AG04450 (cell line): ENCODE results near the gene TTC12. TPM values are rescaled to one million over a fixed set of nuclear protein-coding genes. Genes with fewer than 3 reads are reported as not detected.

ENCODE experiments used
- CTCF ChIA-PET: fragments of 300-600, 350-600 bp; formaldehyde crosslinking; extraction: SDS; loops from one replicate; lab custom pipeline; 2022; ENCODE audit warnings: antibody characterized with exemption, inconsistent platforms; lab: Charles Lee
- POLR2A ChIA-PET: fragments of 350-600 bp; formaldehyde crosslinking; extraction: SDS; loops from one replicate; lab custom pipeline; 2021; ENCODE audit warnings: antibody characterized with exemption, inconsistent platforms; lab: Yijun Ruan, JAX
- DNase-seq: peaks from one replicate; pipeline ENCODE4 v3.0.0-alpha.2; 2011; ENCODE audit warnings: low read depth, low spot score
- H3K27ac ChIP-seq: one replicate; pipeline ENCODE4 v1.5.1; 2012; ENCODE audit warnings: low read depth, low read length, control low read depth
- H3K27me3 ChIP-seq: one replicate; pipeline ENCODE4 v1.6.0; 2012; ENCODE audit warnings: low read length; ENCODE audit not compliant: control insufficient read depth, insufficient read depth
- H3K4me3 ChIP-seq: 2 replicates; pipeline ENCODE4 v1.5.1; 2011; ENCODE audit warnings: mild to moderate bottlenecking, low read depth, low read length, control low read depth
- H3K9me3 ChIP-seq: 2 replicates; pipeline ENCODE4 v1.5.1; 2012; ENCODE audit warnings: low read length; ENCODE audit not compliant: control insufficient read depth, insufficient read depth
- polyA plus RNA-seq: library from polyadenylated mRNA; depleted of rRNA; stranded (reverse); fragments of >200 nt; gene quantifications from 2 replicates; pipeline ENCODE4 v1.2.3, GENCODE V29; 2011
- TF ChIP-seq, protein P1 (sequence below): IDR thresholded peaks from 2 replicates; pipeline ENCODE4 v1.5.1; 2011; ENCODE audit warnings: low read depth, low read length, control low read depth, inconsistent platforms

TTC12 gene
- polyA plus RNA-seq, 1 experiment: 19.0 TPM

DNA sequence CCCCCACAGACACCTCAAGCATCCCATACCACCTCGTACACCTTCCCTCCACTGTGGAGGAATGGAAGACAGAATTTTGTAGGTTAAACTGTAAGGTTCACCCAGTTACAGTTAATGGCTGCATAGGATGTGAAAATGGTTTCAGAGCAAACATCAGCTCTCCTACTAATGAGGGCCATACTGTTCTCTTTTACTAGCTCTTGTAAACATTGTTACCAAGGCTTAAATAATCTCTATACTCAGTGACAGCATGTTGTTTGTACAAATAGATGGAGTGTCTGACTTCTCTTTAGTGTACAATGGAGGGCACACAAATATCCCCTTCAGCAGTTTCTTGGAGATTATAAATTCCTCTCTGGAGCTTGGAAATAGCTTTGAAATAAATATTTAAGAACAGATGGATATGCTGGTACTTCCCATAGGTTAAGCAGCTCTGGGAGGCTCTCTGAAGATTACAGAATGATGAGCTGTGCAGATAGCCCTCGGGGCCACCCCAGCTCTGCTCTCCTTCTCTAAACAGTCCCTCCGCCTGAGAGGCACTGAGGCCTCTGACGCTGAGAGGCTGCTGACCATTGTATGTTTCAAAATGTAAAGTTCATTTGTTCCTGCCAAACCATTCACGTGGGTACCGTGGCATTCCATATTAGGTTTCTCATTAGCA lies 25.7 kb downstream of the TTC12 start:
- no peak overlapping the region for H3K4me3 ChIP-seq
- POLR2A ChIA-PET: no interaction called here
- H3K27ac ChIP-seq: no peak overlapping the region
- CTCF ChIA-PET: interaction anchor here (1.3 kb wide), 1 partner anchor 193 kb away, joined by 3 read pairs; no protein-coding TSS in a partner anchor
- no peak for DNase-seq
- TF ChIP-seq, protein P1, sequence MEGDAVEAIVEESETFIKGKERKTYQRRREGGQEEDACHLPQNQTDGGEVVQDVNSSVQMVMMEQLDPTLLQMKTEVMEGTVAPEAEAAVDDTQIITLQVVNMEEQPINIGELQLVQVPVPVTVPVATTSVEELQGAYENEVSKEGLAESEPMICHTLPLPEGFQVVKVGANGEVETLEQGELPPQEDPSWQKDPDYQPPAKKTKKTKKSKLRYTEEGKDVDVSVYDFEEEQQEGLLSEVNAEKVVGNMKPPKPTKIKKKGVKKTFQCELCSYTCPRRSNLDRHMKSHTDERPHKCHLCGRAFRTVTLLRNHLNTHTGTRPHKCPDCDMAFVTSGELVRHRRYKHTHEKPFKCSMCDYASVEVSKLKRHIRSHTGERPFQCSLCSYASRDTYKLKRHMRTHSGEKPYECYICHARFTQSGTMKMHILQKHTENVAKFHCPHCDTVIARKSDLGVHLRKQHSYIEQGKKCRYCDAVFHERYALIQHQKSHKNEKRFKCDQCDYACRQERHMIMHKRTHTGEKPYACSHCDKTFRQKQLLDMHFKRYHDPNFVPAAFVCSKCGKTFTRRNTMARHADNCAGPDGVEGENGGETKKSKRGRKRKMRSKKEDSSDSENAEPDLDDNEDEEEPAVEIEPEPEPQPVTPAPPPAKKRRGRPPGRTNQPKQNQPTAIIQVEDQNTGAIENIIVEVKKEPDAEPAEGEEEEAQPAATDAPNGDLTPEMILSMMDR: no peak
- H3K9me3 ChIP-seq: no peaks in the 10 kb centered on the region
- no peaks in the 10 kb centered on the region for H3K27me3 ChIP-seq

DNA sequence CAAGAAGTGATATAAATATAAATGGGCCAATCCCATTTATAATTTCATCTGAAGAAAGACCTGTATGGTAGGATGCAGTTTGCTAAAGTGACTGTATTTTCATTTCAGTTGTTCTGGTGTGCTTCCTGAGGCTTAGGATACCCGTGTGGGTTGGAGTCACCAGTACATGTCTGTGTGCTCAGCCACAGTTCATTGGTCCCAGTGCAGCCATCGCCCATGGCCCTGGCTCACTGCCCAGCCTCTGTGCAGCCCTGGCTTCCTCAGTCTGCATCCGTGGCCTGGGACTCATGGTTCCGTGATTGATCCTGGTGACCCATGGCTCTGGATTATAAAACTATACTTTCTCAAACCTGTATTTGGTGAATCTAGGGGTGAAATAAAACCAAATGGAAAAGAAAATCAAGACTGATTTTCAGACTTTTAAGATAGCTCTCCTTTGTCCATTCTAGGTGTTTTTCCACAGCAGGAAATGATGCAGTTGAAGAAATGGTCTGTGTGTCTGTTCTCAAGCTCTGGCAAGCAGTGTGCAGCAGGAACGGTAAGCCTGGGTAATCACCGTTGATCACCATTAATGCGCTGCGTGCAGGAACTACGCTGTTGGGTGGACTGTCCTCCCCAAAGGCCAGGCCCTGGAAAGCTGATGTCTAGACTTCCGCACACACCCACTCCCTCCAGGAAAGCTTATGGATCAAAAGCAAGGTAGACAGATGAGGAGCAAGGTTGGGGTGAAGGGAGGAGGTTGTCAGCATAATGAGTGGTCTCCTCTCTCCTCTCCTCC lies 27.2 kb downstream of the TTC12 start:
- ChIA-PET CTCF (no interaction called here), POLR2A (no interaction called here)
- H3K27me3 ChIP-seq: no peaks in the 10 kb centered on the region
- no peak for DNase-seq
- TF ChIP-seq, protein P1: no peak
- no peak overlapping the region for H3K27ac ChIP-seq
- no peaks in the 10 kb centered on the region for H3K9me3 ChIP-seq
- H3K4me3 ChIP-seq: no peak overlapping the region

DNA sequence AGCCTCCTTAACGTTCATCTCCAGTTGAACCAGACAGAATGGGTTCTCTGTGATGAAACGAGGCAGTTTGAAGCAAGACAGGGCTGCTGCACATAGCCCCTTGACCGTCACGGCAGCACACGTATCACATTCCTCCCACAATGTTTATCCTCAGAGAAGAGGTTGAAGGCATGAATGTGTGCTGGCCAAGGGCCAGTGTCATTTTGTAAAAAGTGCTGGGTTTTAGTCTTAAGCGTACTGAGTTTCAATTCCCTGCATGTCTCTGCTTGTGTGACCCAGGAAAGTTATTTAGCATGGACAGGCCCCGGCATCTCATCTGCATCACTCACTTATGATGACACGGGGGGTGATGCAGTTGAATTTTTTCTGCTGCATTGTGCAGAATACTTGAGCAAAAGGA lies 31.6 kb downstream of the TTC12 start:
- POLR2A ChIA-PET: no interaction called here
- peak; percentile 27 for DNase-seq
- TF ChIP-seq, protein P1: no peak
- CTCF ChIA-PET: interaction anchor here (1.5 kb wide), 1 partner anchor 385 kb away, joined by 4 read pairs; no protein-coding TSS in a partner anchor
- Histone ChIP-seq H3K27me3 (no peaks in the 10 kb centered on the region), H3K9me3 (no peaks in the 10 kb centered on the region), H3K4me3 (no peak overlapping the region), H3K27ac (no peak overlapping the region)

DNA sequence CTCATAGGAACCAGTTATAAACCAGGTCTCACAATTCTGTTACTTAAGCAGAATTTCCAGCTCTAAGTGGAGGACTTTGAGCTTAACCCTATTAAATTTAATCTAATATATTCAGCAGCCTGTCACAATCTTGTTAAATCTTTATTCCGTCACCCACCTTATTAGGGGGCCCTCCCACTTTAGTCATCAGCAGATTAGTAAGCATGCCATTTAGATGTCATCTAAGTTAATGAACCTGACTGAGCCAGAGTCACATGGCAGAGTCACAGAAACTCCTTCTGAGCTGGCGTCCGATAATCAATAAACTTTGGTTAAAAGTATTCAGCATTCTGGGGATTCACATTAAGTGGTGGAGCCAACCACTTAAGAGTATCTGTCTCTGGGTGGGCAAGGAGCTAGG lies 35.1 kb downstream of the TTC12 start:
- Histone ChIP-seq H3K27me3 (no peaks in the 10 kb centered on the region), H3K9me3 (no peaks in the 10 kb centered on the region), H3K27ac (no peak overlapping the region), H3K4me3 (no peak overlapping the region)
- TF ChIP-seq, protein P1: no peak
- POLR2A ChIA-PET: no interaction called here
- CTCF ChIA-PET: no interaction called here
- DNase-seq: no peak
